Ishikawa (cell line): ENCODE results near the gene POLR2B.

Source experiments
- CEBPB ChIP-seq: IDR thresholded peaks from 2 replicates; pipeline ENCODE4 v1.6.1; 2012
- CREB1 ChIP-seq: IDR thresholded peaks from 2 replicates; pipeline ENCODE4 v1.6.1; 2012; ENCODE audit warnings: low read depth
- EGR1 ChIP-seq: IDR thresholded peaks from 2 replicates; pipeline ENCODE4 v1.6.1; 2012
- EP300 ChIP-seq: IDR thresholded peaks from 2 replicates; pipeline ENCODE4 v1.6.1; 2012; ENCODE audit warnings: borderline replicate concordance
- FOXM1 ChIP-seq: IDR thresholded peaks from 2 replicates; pipeline ENCODE4 v1.6.1; 2012; ENCODE audit warnings: low read depth, borderline replicate concordance
- MAX ChIP-seq: IDR thresholded peaks from 2 replicates; pipeline ENCODE4 v1.6.1; 2012
- NFIC ChIP-seq: IDR thresholded peaks from 2 replicates; pipeline ENCODE4 v1.6.1; 2012
- RAD21 ChIP-seq: IDR thresholded peaks from 2 replicates; pipeline ENCODE4 v1.6.1; 2012; ENCODE audit warnings: low read depth
- REST ChIP-seq: IDR thresholded peaks from 2 replicates; pipeline ENCODE4 v1.6.1; 2012; ENCODE audit warnings: low read depth, mild to moderate bottlenecking
- TAF1 ChIP-seq: IDR thresholded peaks from 2 replicates; pipeline ENCODE4 v1.6.1; 2012; ENCODE audit warnings: low read depth, mild to moderate bottlenecking
- TCF12 ChIP-seq: IDR thresholded peaks from 2 replicates; pipeline ENCODE4 v1.6.1; 2012; ENCODE audit warnings: low read depth
- TEAD4 ChIP-seq: IDR thresholded peaks from 2 replicates; pipeline ENCODE4 v1.6.1; 2012
- USF1 ChIP-seq: IDR thresholded peaks from 2 replicates; pipeline ENCODE4 v1.6.1; 2012
- YY1 ChIP-seq: IDR thresholded peaks from 2 replicates; pipeline ENCODE4 v1.6.1; 2012; ENCODE audit warnings: low read depth
- ZBTB7A ChIP-seq: IDR thresholded peaks from 2 replicates; pipeline ENCODE4 v1.6.1; 2012; ENCODE audit warnings: low read depth

The POLR2B gene

GRCh38 chr4:56940403-56940802 is 38.3 kb upstream of the POLR2B start:
- no peak for TF ChIP-seq MAX
- no peak for TF ChIP-seq NFIC
- TF ChIP-seq REST: no peak
- no peak for TF ChIP-seq FOXM1

DNA sequence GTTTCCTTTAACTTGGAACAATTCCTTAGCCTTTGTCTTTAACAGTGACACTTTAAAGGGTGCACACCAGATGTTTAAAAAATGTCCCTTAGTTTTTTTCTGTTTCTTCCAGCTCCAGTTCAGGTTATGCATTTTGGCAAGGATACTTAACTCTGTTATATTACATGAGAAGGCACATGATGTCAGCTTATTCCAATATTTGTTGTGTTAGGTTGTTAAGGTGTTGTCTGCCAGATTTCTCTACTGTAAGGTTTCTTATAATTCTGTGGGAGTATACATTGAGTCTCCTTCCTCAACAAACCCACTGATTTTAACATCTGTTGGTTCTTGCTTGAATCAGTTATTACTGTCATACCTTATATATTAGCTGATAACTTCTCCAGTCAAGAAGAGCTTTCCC is 37.7 kb upstream of the POLR2B start:
- no peak for TF ChIP-seq ZBTB7A
- TF ChIP-seq REST: no peak
- TF ChIP-seq CEBPB: no peak
- TF ChIP-seq TAF1: no peak
- no peak for TF ChIP-seq TEAD4
- no peak for TF ChIP-seq TCF12
- TF ChIP-seq MAX: no peak

DNA sequence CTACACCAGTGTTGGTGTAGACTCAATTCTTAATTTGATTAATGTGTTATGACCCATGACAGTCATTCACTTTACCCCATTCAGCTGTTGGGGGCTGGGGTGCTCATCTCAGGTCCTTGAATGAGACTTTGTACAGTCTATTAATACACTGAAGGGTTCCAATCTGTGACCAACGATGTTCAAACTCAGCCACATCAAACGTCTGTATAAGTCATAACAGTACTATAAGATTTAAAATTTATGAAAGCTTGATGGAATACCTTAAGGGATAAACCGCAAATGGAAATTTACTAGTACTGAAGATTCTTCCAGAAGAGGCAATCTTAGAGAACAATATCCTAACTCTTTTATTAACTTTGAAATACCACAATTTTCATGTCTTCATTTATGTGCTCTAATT is 37.3 kb upstream of the POLR2B start:
- no peak for TF ChIP-seq YY1
- TF ChIP-seq FOXM1: no peak
- no peak for TF ChIP-seq TAF1
- no peak for TF ChIP-seq USF1
- TF ChIP-seq EGR1: no peak
- no peak for TF ChIP-seq NFIC
- no peak for TF ChIP-seq ZBTB7A
- TF ChIP-seq MAX: no peak
- no peak for TF ChIP-seq RAD21
- TF ChIP-seq CEBPB: no peak
- TF ChIP-seq REST: no peak
- TF ChIP-seq CREB1: no peak
- TF ChIP-seq TEAD4: no peak

DNA sequence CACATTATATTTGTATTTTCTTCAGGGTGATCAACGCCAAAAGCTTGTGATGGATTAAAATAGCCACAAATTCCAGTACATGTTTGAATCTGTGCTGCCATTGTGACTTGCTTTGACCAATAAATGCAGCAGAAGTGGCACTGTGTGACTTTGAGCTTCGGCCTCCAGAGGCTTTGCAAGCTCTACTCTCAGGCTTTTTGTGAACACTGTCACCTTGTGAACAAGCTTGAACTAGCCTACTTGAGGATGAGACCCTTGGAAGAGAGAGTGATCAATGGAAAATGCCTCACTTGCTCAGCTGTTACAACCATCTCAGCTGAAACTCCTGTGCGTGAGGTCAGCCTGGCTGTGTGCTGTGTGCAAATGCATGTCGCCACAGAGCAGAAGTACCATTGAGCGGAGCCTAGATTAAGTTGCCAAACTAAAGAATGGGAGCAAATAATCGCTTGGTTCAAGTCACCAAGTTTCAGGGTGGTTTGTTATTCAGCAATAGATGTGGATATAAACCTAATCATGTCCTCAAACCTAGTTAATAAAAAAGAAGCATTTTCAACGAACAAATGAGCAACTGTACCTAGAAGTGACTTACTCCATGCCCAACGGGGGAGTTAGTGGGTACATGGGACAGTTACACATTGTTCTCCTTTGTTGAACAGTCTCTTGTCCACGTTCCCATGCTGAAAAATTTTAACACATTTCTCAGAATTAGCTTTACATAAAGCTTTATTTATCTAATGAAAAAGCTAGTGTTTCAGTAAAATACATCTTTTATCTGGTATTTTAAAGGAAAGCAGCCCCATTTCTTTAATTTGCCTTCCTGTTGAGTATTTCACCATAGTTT is 24.8 kb upstream of the POLR2B start:
- TF ChIP-seq CEBPB (no peak), ZBTB7A (no peak), REST (no peak), CREB1 (no peak), FOXM1 (no peak), EGR1 (no peak), USF1 (no peak), EP300 (no peak), TAF1 (no peak), NFIC (no peak), TEAD4 (no peak), YY1 (no peak), MAX (no peak)
